Suprapubic skin (tissue), 3 donors: ENCODE data around the gene RABGGTA.

ENCODE experiments used
- POLR2AphosphoS5 ChIP-seq, 3 donors: sonication (generic); formaldehyde crosslinking; IDR thresholded peaks; one replicate each; pipeline ENCODE4 v1.6.1; 2017; ENCODE audit warnings: antibody characterized with exemption in 3 of 3
- TF ChIP-seq, protein P1 (sequence below), 2 donors: fragments of 200-600 bp in 1 of 2; fragments of 450-650 bp in 1 of 2; sonication (generic) in 1 of 2; IDR thresholded peaks; one replicate each; pipeline ENCODE4 v1.5.1; 2016 to 2019; ENCODE audit warnings: antibody characterized with exemption in 2 of 2, mild to moderate bottlenecking in 1 of 2, moderate library complexity in 1 of 2

DNA sequence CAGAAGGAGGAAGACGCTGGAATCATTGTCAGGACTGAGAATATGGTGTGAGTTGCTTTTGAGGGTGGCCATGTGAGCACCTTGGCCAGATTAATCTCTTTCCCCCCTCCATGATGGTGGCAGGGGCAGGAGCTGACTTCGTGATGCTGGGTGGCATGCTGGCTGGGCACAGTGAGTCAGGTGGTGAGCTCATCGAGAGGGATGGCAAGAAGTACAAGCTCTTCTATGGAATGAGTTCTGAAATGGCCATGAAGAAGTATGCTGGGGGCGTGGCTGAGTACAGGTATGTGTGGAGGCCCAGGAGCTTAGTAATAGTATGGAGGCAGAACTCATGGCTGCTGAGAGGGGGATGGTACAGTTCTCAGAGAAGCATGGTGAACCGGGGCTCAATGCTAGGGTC lies 33.3 kb downstream of the RABGGTA start:
- TF ChIP-seq, protein P1, sequence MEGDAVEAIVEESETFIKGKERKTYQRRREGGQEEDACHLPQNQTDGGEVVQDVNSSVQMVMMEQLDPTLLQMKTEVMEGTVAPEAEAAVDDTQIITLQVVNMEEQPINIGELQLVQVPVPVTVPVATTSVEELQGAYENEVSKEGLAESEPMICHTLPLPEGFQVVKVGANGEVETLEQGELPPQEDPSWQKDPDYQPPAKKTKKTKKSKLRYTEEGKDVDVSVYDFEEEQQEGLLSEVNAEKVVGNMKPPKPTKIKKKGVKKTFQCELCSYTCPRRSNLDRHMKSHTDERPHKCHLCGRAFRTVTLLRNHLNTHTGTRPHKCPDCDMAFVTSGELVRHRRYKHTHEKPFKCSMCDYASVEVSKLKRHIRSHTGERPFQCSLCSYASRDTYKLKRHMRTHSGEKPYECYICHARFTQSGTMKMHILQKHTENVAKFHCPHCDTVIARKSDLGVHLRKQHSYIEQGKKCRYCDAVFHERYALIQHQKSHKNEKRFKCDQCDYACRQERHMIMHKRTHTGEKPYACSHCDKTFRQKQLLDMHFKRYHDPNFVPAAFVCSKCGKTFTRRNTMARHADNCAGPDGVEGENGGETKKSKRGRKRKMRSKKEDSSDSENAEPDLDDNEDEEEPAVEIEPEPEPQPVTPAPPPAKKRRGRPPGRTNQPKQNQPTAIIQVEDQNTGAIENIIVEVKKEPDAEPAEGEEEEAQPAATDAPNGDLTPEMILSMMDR (IDR thresholded peaks at IDR 0.05) = no peak
- no peak for TF ChIP-seq POLR2AphosphoS5 (IDR thresholded peaks at IDR 0.05)
